Measurements from ENCODE around the gene RPS16. TPM values are rescaled to one million over a fixed set of nuclear protein-coding genes. Genes with fewer than 3 reads are reported as not detected.
A peak's percentile ranks its signal among the peaks of the same experiment; 100 is the strongest.

Gene RPS16
- polyA plus RNA-seq, 1 donor: 1,947 TPM

- no peaks in the 10 kb centered on the region for H3K9me3 ChIP-seq (ENCODE audit: control insufficient read depth, low read depth, low read length)
- H3K27me3 ChIP-seq (ENCODE audit: control insufficient read depth, insufficient read depth, low read length): no peaks in the 10 kb centered on the region
- DNase-seq: no peak
- peaks cover 55% of the 10 kb centered on the region for H3K36me3 ChIP-seq (ENCODE audit: control insufficient read depth, insufficient read depth, low read length)
- H3K4me3 ChIP-seq (ENCODE audit: low read length): no peak overlapping the region
- peaks cover 2% of the 10 kb centered on the region for H3K4me1 ChIP-seq (ENCODE audit: control insufficient read depth, insufficient read depth, low read length)
- WGBS (ENCODE audit: insufficient coverage, low lambda C conversion rate): no CpG with 5 or more reads among the region's 2 CpGs
- no peak overlapping the region for H3K27ac ChIP-seq (ENCODE audit: low read length)
Observed at GRCh38 chr19:39475748-39476147, 40.0 kb upstream of the RPS16 start.

GRCh38 chr19:39474139-39474620 lies 38.4 kb upstream of the RPS16 start:
- no CpG with 5 or more reads among the region's 9 CpGs for WGBS (ENCODE audit: insufficient coverage, low lambda C conversion rate)
- no peaks in the 10 kb centered on the region for H3K27me3 ChIP-seq (ENCODE audit: control insufficient read depth, insufficient read depth, low read length)
- H3K27ac ChIP-seq (ENCODE audit: low read length): no peak overlapping the region
- peaks cover under 1% of the 10 kb centered on the region for H3K4me1 ChIP-seq (ENCODE audit: control insufficient read depth, insufficient read depth, low read length)
- peaks cover 71% of the 10 kb centered on the region for H3K36me3 ChIP-seq (ENCODE audit: control insufficient read depth, insufficient read depth, low read length)
- no peak overlapping the region for H3K4me3 ChIP-seq (ENCODE audit: low read length)
- DNase-seq: peak in 1 of 2 donors; percentile 28
- no peaks in the 10 kb centered on the region for H3K9me3 ChIP-seq (ENCODE audit: control insufficient read depth, low read depth, low read length)

GRCh38 chr19:39473443-39473960 lies 37.8 kb upstream of the RPS16 start:
- Histone ChIP-seq H3K4me1 (ENCODE audit: control insufficient read depth, insufficient read depth, low read length) (no peaks in the 10 kb centered on the region), H3K27ac (ENCODE audit: low read length) (no peak overlapping the region), H3K9me3 (ENCODE audit: control insufficient read depth, low read depth, low read length) (no peaks in the 10 kb centered on the region), H3K27me3 (ENCODE audit: control insufficient read depth, insufficient read depth, low read length) (no peaks in the 10 kb centered on the region), H3K4me3 (ENCODE audit: low read length) (no peak overlapping the region), H3K36me3 (ENCODE audit: control insufficient read depth, insufficient read depth, low read length) (peaks cover 77% of the 10 kb centered on the region)
- WGBS (ENCODE audit: insufficient coverage, low lambda C conversion rate): no CpG with 5 or more reads among the region's 11 CpGs
- DNase-seq: no peak

DNA sequence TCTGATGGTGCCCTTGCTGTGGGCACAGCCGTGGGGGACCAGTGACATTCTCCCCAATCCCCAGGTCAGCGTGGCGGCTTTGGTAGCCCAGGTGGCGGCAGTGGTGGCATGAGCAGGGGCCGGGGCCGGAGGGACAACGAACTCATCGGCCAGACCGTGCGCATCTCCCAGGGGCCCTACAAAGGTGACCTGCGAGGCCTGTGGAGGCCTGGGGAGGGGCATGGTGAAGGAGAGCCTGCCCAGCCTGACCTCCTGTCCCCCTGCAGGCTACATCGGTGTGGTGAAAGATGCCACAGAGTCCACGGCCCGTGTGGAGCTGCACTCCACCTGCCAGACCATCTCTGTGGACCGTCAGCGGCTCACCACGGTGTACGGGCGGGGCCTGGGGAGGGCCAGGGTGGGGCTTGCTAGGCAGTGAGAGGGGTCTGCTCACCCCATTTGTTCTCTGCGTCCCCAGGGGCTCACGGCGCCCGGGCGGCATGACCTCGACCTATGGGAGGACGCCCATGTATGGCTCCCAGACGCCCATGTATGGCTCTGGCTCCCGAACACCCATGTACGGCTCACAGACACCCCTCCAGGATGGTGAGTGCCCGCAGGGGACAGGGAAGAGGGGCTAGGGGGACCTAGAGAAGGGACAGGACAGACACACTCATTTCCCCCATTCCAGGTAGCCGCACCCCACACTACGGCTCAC lies 37.1 kb upstream of the RPS16 start:
- no peaks in the 10 kb centered on the region for H3K9me3 ChIP-seq (ENCODE audit: control insufficient read depth, low read depth, low read length)
- peaks cover 83% of the 10 kb centered on the region for H3K36me3 ChIP-seq (ENCODE audit: control insufficient read depth, insufficient read depth, low read length)
- no peak overlapping the region for H3K4me3 ChIP-seq (ENCODE audit: low read length)
- no peaks in the 10 kb centered on the region for H3K27me3 ChIP-seq (ENCODE audit: control insufficient read depth, insufficient read depth, low read length)
- DNase-seq: no peak
- no CpG with 5 or more reads among the region's 32 CpGs for WGBS (ENCODE audit: insufficient coverage, low lambda C conversion rate)
- H3K27ac ChIP-seq (ENCODE audit: low read length): no peak overlapping the region
- H3K4me1 ChIP-seq (ENCODE audit: control insufficient read depth, insufficient read depth, low read length): no peaks in the 10 kb centered on the region

DNA sequence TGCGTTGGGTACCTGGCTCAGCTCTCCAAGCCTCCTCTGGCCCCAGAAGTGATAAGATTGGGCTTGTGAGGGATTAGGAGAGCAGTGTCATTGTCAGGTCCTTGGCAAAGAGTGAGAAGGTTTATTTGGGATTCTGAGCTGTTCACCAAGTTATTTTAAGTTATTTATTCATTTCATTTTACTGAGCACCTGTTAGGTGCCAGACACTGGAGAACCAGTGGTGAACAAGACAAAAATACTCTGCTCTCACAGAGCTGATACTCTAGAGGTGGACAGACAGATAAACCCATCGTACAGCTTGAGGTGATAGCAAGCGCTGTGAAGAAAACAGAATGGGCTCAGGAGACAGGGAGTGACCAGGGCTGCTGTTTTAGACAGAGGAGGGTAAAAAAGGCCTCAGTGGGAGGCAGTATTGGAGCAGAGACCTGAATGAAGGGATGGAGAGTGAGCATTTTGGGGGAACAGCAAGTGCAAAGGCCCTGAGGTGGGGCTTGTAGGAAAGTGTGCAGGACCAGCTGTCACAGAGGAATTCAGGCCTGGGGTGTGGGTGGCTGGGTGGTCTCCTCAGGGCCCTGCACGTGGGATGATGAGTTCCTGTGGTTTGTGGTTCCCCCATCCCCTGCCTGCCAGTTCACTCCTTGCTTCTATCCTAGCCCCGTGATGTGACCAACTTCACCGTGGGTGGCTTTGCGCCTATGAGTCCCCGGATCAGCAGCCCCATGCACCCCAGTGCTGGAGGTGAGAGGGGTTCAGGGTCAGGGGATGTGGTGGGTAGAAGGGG lies 36.2 kb upstream of the RPS16 start:
- Histone ChIP-seq H3K9me3 (ENCODE audit: control insufficient read depth, low read depth, low read length) (no peaks in the 10 kb centered on the region), H3K4me1 (ENCODE audit: control insufficient read depth, insufficient read depth, low read length) (no peaks in the 10 kb centered on the region), H3K36me3 (ENCODE audit: control insufficient read depth, insufficient read depth, low read length) (peaks cover 93% of the 10 kb centered on the region), H3K27me3 (ENCODE audit: control insufficient read depth, insufficient read depth, low read length) (no peaks in the 10 kb centered on the region), H3K4me3 (ENCODE audit: low read length) (no peak overlapping the region), H3K27ac (ENCODE audit: low read length) (no peak overlapping the region)
- 100% methylated on average over 2 of the region's 8 CpGs for WGBS (ENCODE audit: insufficient coverage, low lambda C conversion rate)
- DNase-seq: no peak

GRCh38 chr19:39470724-39471339 lies 35.1 kb upstream of the RPS16 start:
- Histone ChIP-seq H3K9me3 (ENCODE audit: control insufficient read depth, low read depth, low read length) (no peaks in the 10 kb centered on the region), H3K4me1 (ENCODE audit: control insufficient read depth, insufficient read depth, low read length) (no peaks in the 10 kb centered on the region), H3K27ac (ENCODE audit: low read length) (no peak overlapping the region), H3K27me3 (ENCODE audit: control insufficient read depth, insufficient read depth, low read length) (no peaks in the 10 kb centered on the region), H3K4me3 (ENCODE audit: low read length) (no peak overlapping the region), H3K36me3 (ENCODE audit: control insufficient read depth, insufficient read depth, low read length) (peaks cover 95% of the 10 kb centered on the region)
- WGBS (ENCODE audit: insufficient coverage, low lambda C conversion rate): no CpG with 5 or more reads among the region's 7 CpGs
- no peak for DNase-seq

DNA sequence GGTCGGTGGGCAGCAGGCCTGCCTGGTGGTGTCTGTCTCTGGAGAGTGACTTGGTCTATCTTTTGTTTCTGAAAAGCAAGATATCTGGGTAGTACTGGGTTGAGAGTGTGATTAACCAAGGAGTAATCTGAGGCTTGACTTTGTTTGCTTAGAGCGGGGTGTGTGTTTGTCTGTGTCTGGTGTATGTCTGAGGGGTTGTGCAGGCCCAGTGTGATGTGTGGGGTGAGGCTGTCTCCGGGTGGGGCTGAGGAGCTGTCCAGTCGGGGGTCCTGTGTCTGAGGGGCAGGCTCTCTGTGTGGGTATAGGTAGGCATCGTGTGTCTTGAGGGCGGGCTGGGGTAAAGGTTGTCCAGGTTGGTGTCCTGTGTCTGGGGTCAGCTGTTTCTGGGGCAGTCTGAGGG lies 33.8 kb upstream of the RPS16 start:
- WGBS (ENCODE audit: insufficient coverage, low lambda C conversion rate): no CpG with 5 or more reads among the region's 6 CpGs
- no peak overlapping the region for H3K27ac ChIP-seq (ENCODE audit: low read length)
- H3K36me3 ChIP-seq (ENCODE audit: control insufficient read depth, insufficient read depth, low read length): peaks cover 98% of the 10 kb centered on the region
- no peaks in the 10 kb centered on the region for H3K4me1 ChIP-seq (ENCODE audit: control insufficient read depth, insufficient read depth, low read length)
- no peaks in the 10 kb centered on the region for H3K9me3 ChIP-seq (ENCODE audit: control insufficient read depth, low read depth, low read length)
- H3K27me3 ChIP-seq (ENCODE audit: control insufficient read depth, insufficient read depth, low read length): no peaks in the 10 kb centered on the region
- DNase-seq: no peak
- no peak overlapping the region for H3K4me3 ChIP-seq (ENCODE audit: low read length)

GRCh38 chr19:39469036-39469435 lies 33.3 kb upstream of the RPS16 start:
- Histone ChIP-seq H3K9me3 (ENCODE audit: control insufficient read depth, low read depth, low read length) (no peaks in the 10 kb centered on the region), H3K4me1 (ENCODE audit: control insufficient read depth, insufficient read depth, low read length) (no peaks in the 10 kb centered on the region), H3K27me3 (ENCODE audit: control insufficient read depth, insufficient read depth, low read length) (no peaks in the 10 kb centered on the region), H3K27ac (ENCODE audit: low read length) (no peak overlapping the region), H3K4me3 (ENCODE audit: low read length) (no peak overlapping the region), H3K36me3 (ENCODE audit: control insufficient read depth, insufficient read depth, low read length) (peaks cover 98% of the 10 kb centered on the region)
- no CpG with 5 or more reads among the region's 11 CpGs for WGBS (ENCODE audit: insufficient coverage, low lambda C conversion rate)
- DNase-seq: no peak

DNA sequence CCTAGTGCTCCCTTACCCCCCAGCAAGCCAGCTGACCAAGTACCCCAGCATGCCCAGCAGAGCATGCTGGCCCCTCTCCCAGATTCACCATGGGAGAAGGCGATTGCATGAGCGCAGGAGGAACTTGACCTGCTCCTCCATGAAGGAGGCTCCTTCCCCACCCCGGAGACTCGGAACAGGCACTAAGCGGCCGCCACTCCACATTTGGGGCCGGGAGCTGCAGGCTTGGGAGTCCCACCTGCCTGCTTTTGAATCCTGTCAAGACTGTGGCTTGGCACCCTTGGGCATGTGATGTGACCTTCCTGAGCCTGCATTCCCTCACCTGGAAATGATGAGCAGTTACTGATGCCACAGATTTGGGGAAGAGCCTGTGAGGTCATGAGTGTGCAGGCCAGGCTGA lies 32.2 kb upstream of the RPS16 start:
- Histone ChIP-seq H3K9me3 (ENCODE audit: control insufficient read depth, low read depth, low read length) (no peaks in the 10 kb centered on the region), H3K4me3 (ENCODE audit: low read length) (no peak overlapping the region), H3K36me3 (ENCODE audit: control insufficient read depth, insufficient read depth, low read length) (peaks cover 92% of the 10 kb centered on the region), H3K27me3 (ENCODE audit: control insufficient read depth, insufficient read depth, low read length) (no peaks in the 10 kb centered on the region), H3K4me1 (ENCODE audit: control insufficient read depth, insufficient read depth, low read length) (no peaks in the 10 kb centered on the region), H3K27ac (ENCODE audit: low read length) (no peak overlapping the region)
- DNase-seq: no peak
- WGBS (ENCODE audit: insufficient coverage, low lambda C conversion rate): no CpG with 5 or more reads among the region's 7 CpGs

DNA sequence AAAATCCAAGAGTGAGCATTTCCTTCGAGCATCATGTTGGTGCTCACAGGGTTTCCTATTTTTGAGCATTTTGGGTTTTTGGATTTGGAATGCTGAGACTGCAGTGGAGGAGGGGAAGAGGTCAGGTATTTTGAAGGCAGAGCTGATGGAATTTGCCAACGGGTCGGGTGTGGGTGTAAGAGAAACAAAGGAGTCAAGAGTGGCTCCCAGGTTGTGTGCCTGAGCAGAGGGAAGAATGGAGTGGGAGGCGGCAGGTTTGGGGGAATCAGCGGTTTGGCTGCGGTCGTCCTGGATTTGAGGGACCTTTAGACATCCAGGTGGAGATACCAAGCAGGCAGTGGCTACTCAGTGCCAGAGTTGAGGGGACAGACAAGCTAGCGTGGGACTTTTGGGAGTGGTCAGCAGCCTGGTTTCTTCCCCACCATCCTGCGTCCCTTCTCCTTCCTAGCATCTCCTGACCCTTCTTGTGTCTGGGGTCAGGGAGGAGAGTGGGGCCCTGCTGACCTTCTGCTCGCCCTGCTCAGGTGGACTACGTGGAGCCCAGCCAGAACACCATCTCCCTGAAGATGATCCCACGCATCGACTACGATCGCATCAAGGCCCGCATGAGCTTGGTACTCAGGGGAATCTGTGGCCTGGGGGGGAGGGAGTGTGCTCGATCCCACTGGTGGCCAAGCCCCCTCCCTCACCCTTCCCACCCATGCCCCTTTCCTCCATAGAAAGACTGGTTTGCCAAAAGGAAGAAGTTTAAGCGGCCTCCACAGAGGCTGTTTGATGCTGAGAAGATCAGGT lies 30.4 kb upstream of the RPS16 start:
- DNase-seq: no peak
- H3K27me3 ChIP-seq (ENCODE audit: control insufficient read depth, insufficient read depth, low read length): no peaks in the 10 kb centered on the region

More for the DNA sequence above, 30.4 kb upstream of the RPS16 start:
- no peaks in the 10 kb centered on the region for H3K9me3 ChIP-seq (ENCODE audit: control insufficient read depth, low read depth, low read length)
- H3K4me3 ChIP-seq (ENCODE audit: low read length): no peak overlapping the region
- H3K4me1 ChIP-seq (ENCODE audit: control insufficient read depth, insufficient read depth, low read length): no peaks in the 10 kb centered on the region
- no peak overlapping the region for H3K27ac ChIP-seq (ENCODE audit: low read length)
- 90% methylated on average over 2 of the region's 18 CpGs for WGBS (ENCODE audit: insufficient coverage, low lambda C conversion rate)
- peaks cover 78% of the 10 kb centered on the region for H3K36me3 ChIP-seq (ENCODE audit: control insufficient read depth, insufficient read depth, low read length)

All from large intestine (tissue), 3 donors.